K562 (cell line): ENCODE data around the gene PCSK6. TPM values are rescaled to one million over a fixed set of nuclear protein-coding genes. Genes with fewer than 3 reads are reported as not detected.

ENCODE experiments used
- ATF7 ChIP-seq: fragments of 450-650 bp; IDR thresholded peaks from 2 replicates; pipeline ENCODE4 v1.7.1; 2014; ENCODE audit warnings: mild to moderate bottlenecking, moderate library complexity
- L3MBTL2 ChIP-seq: fragments of 450-650 bp; IDR thresholded peaks from 2 replicates; pipeline ENCODE4 v1.6.1; 2016; ENCODE audit warnings: mild to moderate bottlenecking, moderate library complexity
- MCM3 ChIP-seq: fragments of 450-650 bp; IDR thresholded peaks from 2 replicates; pipeline ENCODE4 v1.6.1; 2016
- NBN ChIP-seq: fragments of 450-650 bp; IDR thresholded peaks from 2 replicates; pipeline ENCODE4 v1.6.1; 2016; ENCODE audit warnings: low read depth, mild to moderate bottlenecking
- PCBP2 ChIP-seq: fragments of 200-400 bp; formaldehyde crosslinking; IDR thresholded peaks from 2 replicates; pipeline ENCODE4 v1.6.1; 2018; ENCODE audit warnings: low read length, low read depth, mild to moderate bottlenecking, moderate library complexity; ENCODE audit not compliant: poor library complexity, severe bottlenecking
- PTRF ChIP-seq: fragments of 450-650 bp; IDR thresholded peaks from 2 replicates; pipeline ENCODE4 v1.6.1; 2016; ENCODE audit warnings: mild to moderate bottlenecking, missing genetic modification characterization, missing compliant biosample characterization
- SAFB ChIP-seq: fragments of 200-400 bp; formaldehyde crosslinking; IDR thresholded peaks from 2 replicates; pipeline ENCODE4 v1.6.1; 2017; ENCODE audit warnings: low read depth, low read length, borderline replicate concordance
- SMAD4 ChIP-seq: fragments of 250-450 bp; sonication (Bioruptor Pico); conservative IDR thresholded peaks from 2 replicates; pipeline ENCODE4 v1.8.0; 2021; ENCODE audit warnings: inconsistent platforms, mild to moderate bottlenecking, moderate library complexity
- SOX6 ChIP-seq: fragments of 450-650 bp; IDR thresholded peaks from 2 replicates; pipeline ENCODE4 v1.6.1; 2014; ENCODE audit warnings: mild to moderate bottlenecking
- SRSF9 ChIP-seq: fragments of 200-400 bp; formaldehyde crosslinking; IDR thresholded peaks from 2 replicates; pipeline ENCODE4 v1.6.1; 2017; ENCODE audit warnings: low read depth, low read length, borderline replicate concordance
- TSC22D4 ChIP-seq: fragments of 450-650 bp; IDR thresholded peaks from 2 replicates; pipeline ENCODE4 v1.6.1; 2016; ENCODE audit warnings: missing genetic modification characterization, missing biosample characterization, control low read depth
- ZNF197 ChIP-seq: fragments of 200-800 bp; sonication (Bioruptor generic); IDR thresholded peaks from 2 replicates; pipeline ENCODE4 v1.6.1; 2016; ENCODE audit warnings: low read depth, missing genetic modification characterization, missing compliant biosample characterization
- ZNF408 ChIP-seq: fragments of 250-450 bp; sonication (Bioruptor Pico); IDR thresholded peaks from 2 replicates; pipeline ENCODE4 v1.4.0; 2020; ENCODE audit warnings: low read depth, mild to moderate bottlenecking, moderate library complexity
- ZNF644 ChIP-seq: fragments of 200-800 bp; sonication (Bioruptor generic); IDR thresholded peaks from 2 replicates; pipeline ENCODE4 v1.6.1; 2016; ENCODE audit warnings: low read depth, missing genetic modification characterization, missing compliant biosample characterization
- polyA plus RNA-seq, 8 experiments: library from polyadenylated mRNA; depleted of rRNA in 4 of 8; stranded (reverse) in 5 of 8; unstranded in 3 of 8; fragments of >200 nt; fragmentation: Nextera tagmentation in 2 of 8; fragmentation: Illumina TruSeq in 1 of 8; extraction: Ambion mirVana in 2 of 8; extraction: Trizol in 1 of 8; gene quantifications; 2 replicates each; pipeline versions ENCODE4 v1.2.1 to v1.2.3, GENCODE V29; 2011 to 2014; ENCODE audit warnings: inconsistent platforms in 1 of 8, missing spikeins in 1 of 8
- total RNA-seq, 7 experiments: library from RNA; depleted of rRNA in 6 of 7; stranded (reverse); fragments of >200 nt in 6 of 7; fragmentation: Illumina TruSeq in 2 of 7; extraction: Trizol in 2 of 7; gene quantifications; 2 replicates each; pipeline versions ENCODE4 v1.2.1 to v1.2.3, GENCODE V29; 2011 to 2021; ENCODE audit warnings: low replicate concordance in 1 of 7
- TF ChIP-seq, protein P1 (sequence below): fragments of 450-650 bp; formaldehyde crosslinking; IDR thresholded peaks from 2 replicates; pipeline ENCODE4 v1.4.0; 2022; ENCODE audit warnings: missing genetic modification characterization
- TF ChIP-seq, protein P2 (sequence below): fragments of 450-650 bp; IDR thresholded peaks from 2 replicates; pipeline ENCODE4 v1.6.1; 2017; ENCODE audit warnings: antibody characterized with exemption, mild to moderate bottlenecking
- TF ChIP-seq, protein P3 (sequence below): fragments of 250-450 bp; sonication (Bioruptor Pico); IDR thresholded peaks from 2 replicates; pipeline ENCODE4 v1.9.0; 2021; ENCODE audit warnings: mild to moderate bottlenecking
- TF ChIP-seq, protein P4 (sequence below), 2 experiments: fragments of 450-650 bp in 1 of 2; sonication (generic) in 1 of 2; formaldehyde crosslinking in 1 of 2; IDR thresholded peaks in 1 of 2; conservative IDR thresholded peaks in 1 of 2; 2 replicates each; pipeline versions ENCODE4 v1.6.1 to v1.8.1; 2016 to 2023; ENCODE audit warnings: mild to moderate bottlenecking in 2 of 2, moderate library complexity in 2 of 2, inconsistent platforms in 1 of 2, missing genetic modification reagents in 1 of 2
- TF ChIP-seq, protein P5 (sequence below): fragments of 250-450 bp; sonication (Bioruptor Pico); IDR thresholded peaks from 2 replicates; pipeline ENCODE4 v1.5.0; 2020; ENCODE audit warnings: mild to moderate bottlenecking

PCSK6 gene
- total and polyA plus RNA-seq, 9 of the 15 experiments (the other 6 are each of a cell fraction or from before 2014, with no cell fraction given) = 2.2 to 32.6 (median 14.5) TPM

GRCh38 chr15:101455291-101456025, 34.0 kb downstream of the PCSK6 start (continued):
- TF ChIP-seq SAFB = no peak
- no peak for TF ChIP-seq SMAD4 (CRISPR knock-in tag)
- TF ChIP-seq SOX6 = no peak
- TF ChIP-seq PTRF = no peak
- TF ChIP-seq NBN = no peak
- no peak for TF ChIP-seq PCBP2
- 0 out of 2 replicates have a peak, but pooled peaks have one; percentile 9 for TF ChIP-seq L3MBTL2
- no peak for TF ChIP-seq SRSF9
- TF ChIP-seq TSC22D4 (tag) = no peak
- TF ChIP-seq, protein P1, sequence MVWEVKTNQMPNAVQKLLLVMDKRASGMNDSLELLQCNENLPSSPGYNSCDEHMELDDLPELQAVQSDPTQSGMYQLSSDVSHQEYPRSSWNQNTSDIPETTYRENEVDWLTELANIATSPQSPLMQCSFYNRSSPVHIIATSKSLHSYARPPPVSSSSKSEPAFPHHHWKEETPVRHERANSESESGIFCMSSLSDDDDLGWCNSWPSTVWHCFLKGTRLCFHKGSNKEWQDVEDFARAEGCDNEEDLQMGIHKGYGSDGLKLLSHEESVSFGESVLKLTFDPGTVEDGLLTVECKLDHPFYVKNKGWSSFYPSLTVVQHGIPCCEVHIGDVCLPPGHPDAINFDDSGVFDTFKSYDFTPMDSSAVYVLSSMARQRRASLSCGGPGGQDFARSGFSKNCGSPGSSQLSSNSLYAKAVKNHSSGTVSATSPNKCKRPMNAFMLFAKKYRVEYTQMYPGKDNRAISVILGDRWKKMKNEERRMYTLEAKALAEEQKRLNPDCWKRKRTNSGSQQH (CRISPR knock-in tag) = no peak
- no peak for TF ChIP-seq MCM3
- TF ChIP-seq ATF7 = peak; percentile 56
- no peak for TF ChIP-seq ZNF408
- no peak for TF ChIP-seq ZNF644 (tag)
- TF ChIP-seq, protein P2, sequence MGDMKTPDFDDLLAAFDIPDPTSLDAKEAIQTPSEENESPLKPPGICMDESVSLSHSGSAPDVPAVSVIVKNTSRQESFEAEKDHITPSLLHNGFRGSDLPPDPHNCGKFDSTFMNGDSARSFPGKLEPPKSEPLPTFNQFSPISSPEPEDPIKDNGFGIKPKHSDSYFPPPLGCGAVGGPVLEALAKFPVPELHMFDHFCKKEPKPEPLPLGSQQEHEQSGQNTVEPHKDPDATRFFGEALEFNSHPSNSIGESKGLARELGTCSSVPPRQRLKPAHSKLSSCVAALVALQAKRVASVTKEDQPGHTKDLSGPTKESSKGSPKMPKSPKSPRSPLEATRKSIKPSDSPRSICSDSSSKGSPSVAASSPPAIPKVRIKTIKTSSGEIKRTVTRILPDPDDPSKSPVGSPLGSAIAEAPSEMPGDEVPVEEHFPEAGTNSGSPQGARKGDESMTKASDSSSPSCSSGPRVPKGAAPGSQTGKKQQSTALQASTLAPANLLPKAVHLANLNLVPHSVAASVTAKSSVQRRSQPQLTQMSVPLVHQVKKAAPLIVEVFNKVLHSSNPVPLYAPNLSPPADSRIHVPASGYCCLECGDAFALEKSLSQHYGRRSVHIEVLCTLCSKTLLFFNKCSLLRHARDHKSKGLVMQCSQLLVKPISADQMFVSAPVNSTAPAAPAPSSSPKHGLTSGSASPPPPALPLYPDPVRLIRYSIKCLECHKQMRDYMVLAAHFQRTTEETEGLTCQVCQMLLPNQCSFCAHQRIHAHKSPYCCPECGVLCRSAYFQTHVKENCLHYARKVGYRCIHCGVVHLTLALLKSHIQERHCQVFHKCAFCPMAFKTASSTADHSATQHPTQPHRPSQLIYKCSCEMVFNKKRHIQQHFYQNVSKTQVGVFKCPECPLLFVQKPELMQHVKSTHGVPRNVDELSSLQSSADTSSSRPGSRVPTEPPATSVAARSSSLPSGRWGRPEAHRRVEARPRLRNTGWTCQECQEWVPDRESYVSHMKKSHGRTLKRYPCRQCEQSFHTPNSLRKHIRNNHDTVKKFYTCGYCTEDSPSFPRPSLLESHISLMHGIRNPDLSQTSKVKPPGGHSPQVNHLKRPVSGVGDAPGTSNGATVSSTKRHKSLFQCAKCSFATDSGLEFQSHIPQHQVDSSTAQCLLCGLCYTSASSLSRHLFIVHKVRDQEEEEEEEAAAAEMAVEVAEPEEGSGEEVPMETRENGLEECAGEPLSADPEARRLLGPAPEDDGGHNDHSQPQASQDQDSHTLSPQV = peak; percentile 70
- TF ChIP-seq ZNF197 (CRISPR knock-in tag) = no peak
- TF ChIP-seq, protein P3, sequence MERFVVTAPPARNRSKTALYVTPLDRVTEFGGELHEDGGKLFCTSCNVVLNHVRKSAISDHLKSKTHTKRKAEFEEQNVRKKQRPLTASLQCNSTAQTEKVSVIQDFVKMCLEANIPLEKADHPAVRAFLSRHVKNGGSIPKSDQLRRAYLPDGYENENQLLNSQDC (CRISPR knock-in tag) = no peak
- TF ChIP-seq, protein P4, sequence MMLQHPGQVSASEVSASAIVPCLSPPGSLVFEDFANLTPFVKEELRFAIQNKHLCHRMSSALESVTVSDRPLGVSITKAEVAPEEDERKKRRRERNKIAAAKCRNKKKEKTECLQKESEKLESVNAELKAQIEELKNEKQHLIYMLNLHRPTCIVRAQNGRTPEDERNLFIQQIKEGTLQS (IDR thresholded peaks at IDR 0.05) = peak; percentile 85
- TF ChIP-seq, protein P4 (CRISPR knock-in tag; conservative IDR thresholded peaks at IDR 0.05) = peak; percentile 63; the same call in 1 of the 2 replicates
- TF ChIP-seq, protein P5, sequence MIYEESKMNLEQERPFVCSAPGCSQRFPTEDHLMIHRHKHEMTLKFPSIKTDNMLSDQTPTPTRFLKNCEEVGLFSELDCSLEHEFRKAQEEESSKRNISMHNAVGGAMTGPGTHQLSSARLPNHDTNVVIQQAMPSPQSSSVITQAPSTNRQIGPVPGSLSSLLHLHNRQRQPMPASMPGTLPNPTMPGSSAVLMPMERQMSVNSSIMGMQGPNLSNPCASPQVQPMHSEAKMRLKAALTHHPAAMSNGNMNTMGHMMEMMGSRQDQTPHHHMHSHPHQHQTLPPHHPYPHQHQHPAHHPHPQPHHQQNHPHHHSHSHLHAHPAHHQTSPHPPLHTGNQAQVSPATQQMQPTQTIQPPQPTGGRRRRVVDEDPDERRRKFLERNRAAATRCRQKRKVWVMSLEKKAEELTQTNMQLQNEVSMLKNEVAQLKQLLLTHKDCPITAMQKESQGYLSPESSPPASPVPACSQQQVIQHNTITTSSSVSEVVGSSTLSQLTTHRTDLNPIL = no peak
